ENCODE results near the gene MRGPRG. TPM values are rescaled to one million over a fixed set of nuclear protein-coding genes. Genes with fewer than 3 reads are reported as not detected.

MRGPRG gene
- total and polyA plus RNA-seq, 9 of the 15 experiments (the other 6 are each of a cell fraction or from before 2014, with no cell fraction given), result not detected

- H3K79me2 ChIP-seq (ENCODE audit: control insufficient read depth, insufficient read depth, low read length), result no peaks in the 10 kb centered on the region
- CTCF ChIA-PET (ENCODE audit: low intra/inter-chr PET ratio), result no interaction called here
- H3K36me3 ChIP-seq (ENCODE audit: control insufficient read depth, insufficient read depth, low read length), result no peaks in the 10 kb centered on the region
- no peaks in the 10 kb centered on the region for H4K20me1 ChIP-seq (replicated peaks; ENCODE audit: control insufficient read depth, insufficient read depth, low read length)
- H3K27ac ChIP-seq (ENCODE audit: extremely low read depth, low read depth, low read length), result no peak overlapping the region
- H3K27me3 ChIP-seq (ENCODE audit: control insufficient read depth in 2 of 2, insufficient read depth in 2 of 2, low read length in 2 of 2), result no peaks in the 10 kb centered on the region; a peak in 1 of 5 replicates
- in situ Hi-C loops (cut with MboI), result no loop called here
- H3K4me2 ChIP-seq (ENCODE audit: insufficient read depth, low read length), result no peak overlapping the region
- no peak for DNase-seq (ENCODE audit: extremely low read depth in 1 of 4, low spot score in 3 of 4)
- TF ChIP-seq TRIM28 (IDR thresholded peaks at IDR 0.05) (peak; percentile 54; the same call in 1 of the 2 replicates), RB1 (IDR thresholded peaks at IDR 0.05; ENCODE audit: low read depth) (no peak), ZNF324 (CRISPR knock-in tag; IDR thresholded peaks at IDR 0.05) (peak; percentile 96), CBX3 (IDR thresholded peaks at IDR 0.05; ENCODE audit: borderline replicate concordance in 1 of 2, low read length in 2 of 2) (0 out of 3 replicates have a peak, but pooled peaks of 1 of the 2 experiments have one; percentile 29)
- H3K9me1 ChIP-seq (ENCODE audit: control insufficient read depth, insufficient read depth, low read length), result no peaks in the 10 kb centered on the region
- ATAC-seq, result no peak
- no peak overlapping the region for H3K4me3 ChIP-seq
- intact Hi-C loops (cut with micrococcal nuclease), result no loop called here
- no peak for FAIRE-seq
- no peaks in the 10 kb centered on the region for H3K4me1 ChIP-seq (replicated peaks in 1 of 2; ENCODE audit: control insufficient read depth in 2 of 2, insufficient read depth in 2 of 2, low read length in 2 of 2)
- H2AFZ ChIP-seq (ENCODE audit: low read depth, low read length), result no peak overlapping the region
- no TSS peak for BruUV-seq (replicated peaks)
- POLR2A ChIA-PET, result interaction anchor here (1.1 kb wide), 2 partner anchors 11 to 21 kb away, joined by 3 read pairs; no protein-coding TSS in a partner anchor
- no peak overlapping the region for H3K9ac ChIP-seq (ENCODE audit: insufficient read depth in 1 of 2, low read depth in 2 of 2, low read length in 2 of 2)
- peaks cover 15% of the 10 kb centered on the region for H3K9me3 ChIP-seq (replicated peaks; ENCODE audit: control insufficient read depth, insufficient read depth, low read depth, low read length)
Observed at GRCh38 chr11:3176487-3176886, 42.1 kb downstream of the MRGPRG start.

GRCh38 chr11:3175194-3175593 lies 43.4 kb downstream of the MRGPRG start:
- Histone ChIP-seq H3K4me1 (replicated peaks in 1 of 2; ENCODE audit: control insufficient read depth in 2 of 2, insufficient read depth in 2 of 2, low read length in 2 of 2) (peaks cover 1 to 9% of the 10 kb centered on the region in 2 experiments), H3K27me3 (ENCODE audit: control insufficient read depth in 2 of 2, insufficient read depth in 2 of 2, low read length in 2 of 2) (no peaks in the 10 kb centered on the region; a peak in 1 of 5 replicates), H3K9ac (ENCODE audit: insufficient read depth in 1 of 2, low read depth in 2 of 2, low read length in 2 of 2) (no peak overlapping the region), H3K4me2 (ENCODE audit: insufficient read depth, low read length) (no peak overlapping the region), H3K79me2 (ENCODE audit: control insufficient read depth, insufficient read depth, low read length) (no peaks in the 10 kb centered on the region), H3K9me3 (replicated peaks; ENCODE audit: control insufficient read depth, insufficient read depth, low read depth, low read length) (peaks cover 15% of the 10 kb centered on the region), H4K20me1 (replicated peaks; ENCODE audit: control insufficient read depth, insufficient read depth, low read length) (no peaks in the 10 kb centered on the region; the same call in 1 of the 2 replicates), H3K36me3 (ENCODE audit: control insufficient read depth, insufficient read depth, low read length) (no peaks in the 10 kb centered on the region), H3K27ac (ENCODE audit: extremely low read depth, low read depth, low read length) (no peak overlapping the region), H3K9me1 (ENCODE audit: control insufficient read depth, insufficient read depth, low read length) (no peaks in the 10 kb centered on the region), H2AFZ (ENCODE audit: low read depth, low read length) (no peak overlapping the region), H3K4me3 (no peak overlapping the region)
- no peak for DNase-seq (ENCODE audit: extremely low read depth in 1 of 4, low spot score in 3 of 4)
- intact Hi-C loops (cut with micrococcal nuclease) (no loop called here), in situ Hi-C loops (cut with MboI) (no loop called here)
- ATAC-seq, result no peak
- no TSS peak for BruUV-seq (replicated peaks)
- ChIA-PET POLR2A (no interaction called here), CTCF (ENCODE audit: low intra/inter-chr PET ratio) (no interaction called here)
- no peak for FAIRE-seq
- TF ChIP-seq TCF7 (IDR thresholded peaks at IDR 0.05; ENCODE audit: borderline replicate concordance) (no peak), ZNF766 (CRISPR knock-in tag; conservative IDR thresholded peaks at IDR 0.05) (no peak), SMARCE1 (IDR thresholded peaks at IDR 0.05) (no peak), EP300 (IDR thresholded peaks at IDR 0.05; ENCODE audit: low read length) (no peak), ZNF639 (CRISPR knock-in tag; conservative IDR thresholded peaks at IDR 0.05 in 1 of 2, IDR thresholded peaks at IDR 0.05 in 1 of 2) (no peak)

Measured in K562 (cell line).